Activated CD4-positive, alpha-beta T cell treated with anti-CD3 and anti-CD28 coated beads, Interleukin-2, amount 50 U/mL, for 1 hour (primary cell): ENCODE measurements around the gene SUMF2.
"Not testable (repeated sequence)": the region's sequence is repeated elsewhere in the genome, so short reads cannot be mapped to it uniquely, and the experiment has no call there.

Source experiments
- DNase-seq: peaks from one replicate; pipeline ENCODE4 v3.0.0-alpha.2; 2020

The SUMF2 gene

GRCh38 chr7:56110611-56111010 is 46.5 kb downstream of the SUMF2 start:
- no peak for DNase-seq

- DNase-seq, result not testable (repeated sequence)
These were observed 48.2 kb downstream of the SUMF2 start for GRCh38 chr7:56112244-56112643.

- no peak for DNase-seq
These were observed 51.9 kb downstream of the SUMF2 start, which contains the start of gene NUPR2 for GRCh38 chr7:56115852-56116538. Gene NUPR2, minus strand, starts transcription at chr7:56116417. Its CDS starts 103 bp downstream, at chr7:56116314.

GRCh38 chr7:56121440-56121839 is 57.4 kb downstream of the SUMF2 start:
- no peak for DNase-seq

GRCh38 chr7:56124981-56125380 is 60.9 kb downstream of the SUMF2 start:
- DNase-seq, result no peak

GRCh38 chr7:56125831-56126230 is 61.7 kb downstream of the SUMF2 start:
- DNase-seq, result no peak

GRCh38 chr7:56127241-56127975 is 63.3 kb downstream of the SUMF2 start:
- DNase-seq, result no peak
